Measurements from ENCODE around the gene TWNK. TPM values are rescaled to one million over a fixed set of nuclear protein-coding genes. Genes with fewer than 3 reads are reported as not detected.

TWNK gene
- total RNA-seq, 1 experiment from 2014 or later = 28.2 TPM

GRCh38 chr10:101018600-101019439, 31.5 kb downstream of the TWNK start:
- Mint-ChIP-seq H3K4me3 (peak overlapping the region; percentile 73), H3K27me3 (ENCODE audit: low read depth) (peaks cover 64% of the 10 kb centered on the region), H3K36me3 (no peaks in the 10 kb centered on the region), H3K27ac (no peak overlapping the region), H3K9me3 (no peaks in the 10 kb centered on the region), H3K4me1 (peaks cover 15% of the 10 kb centered on the region)
- ChIA-PET CTCF (interaction anchor here (0.6 to 6.7 kb wide), 37 partner anchors 10 to 449 kb away, joined by 3 to 277 read pairs (median 5); partner anchors contain the start of genes KAZALD1, LZTS2, PDZD7 and SEMA4G), POLR2A (interaction anchor here (1.1 to 1.4 kb wide), 2 partner anchors 10 to 24 kb away, joined by 3 to 4 read pairs; no protein-coding TSS in a partner anchor)
- 0 out of 2 replicates have a peak, but pooled peaks have one; percentile 48 for TF ChIP-seq ZNF281 (CRISPR knock-in tag; IDR thresholded peaks at IDR 0.05)
- TF ChIP-seq ELF4 (CRISPR knock-in tag; IDR thresholded peaks at IDR 0.05; ENCODE audit: low read depth) = no peak
- no peak for TF ChIP-seq ZNF138 (CRISPR knock-in tag; conservative IDR thresholded peaks at IDR 0.05)
- no peak for TF ChIP-seq NFE2L1 (CRISPR knock-in tag; IDR thresholded peaks at IDR 0.05)
- TF ChIP-seq ETV6 (CRISPR knock-in tag; IDR thresholded peaks at IDR 0.05) = peak; percentile 91
- peak; percentile 36; the same call in 1 of the 2 replicates for TF ChIP-seq FOXP4 (CRISPR knock-in tag; IDR thresholded peaks at IDR 0.05)
- TF ChIP-seq E2F5 (CRISPR knock-in tag; IDR thresholded peaks at IDR 0.05) = 0 out of 2 replicates have a peak, but pooled peaks have one; percentile 59
- peak; percentile 91 for TF ChIP-seq MAX (CRISPR knock-in tag; IDR thresholded peaks at IDR 0.05)
- peak; percentile 96 for TF ChIP-seq HMGXB4 (CRISPR knock-in tag; IDR thresholded peaks at IDR 0.05)
- TF ChIP-seq PREB (CRISPR knock-in tag; IDR thresholded peaks at IDR 0.05; ENCODE audit: borderline replicate concordance) = no peak
- TF ChIP-seq ZNF423 (CRISPR knock-in tag; IDR thresholded peaks at IDR 0.05) = peak; percentile 93
- no peak for TF ChIP-seq PRRX2 (CRISPR knock-in tag; IDR thresholded peaks at IDR 0.05)
- peak; percentile 70 for TF ChIP-seq CTCF (IDR thresholded peaks at IDR 0.05)
- TF ChIP-seq ERG (CRISPR knock-in tag; IDR thresholded peaks at IDR 0.05) = no peak
- TF ChIP-seq KAT7 (CRISPR knock-in tag; IDR thresholded peaks at IDR 0.05; ENCODE audit: borderline replicate concordance) = no peak
- 0 out of 2 replicates have a peak, but pooled peaks have one; percentile 43 for TF ChIP-seq MYBL2 (CRISPR knock-in tag; IDR thresholded peaks at IDR 0.05)
- TF ChIP-seq SP1 (CRISPR knock-in tag; conservative IDR thresholded peaks at IDR 0.05) = 0 out of 2 replicates have a peak, but pooled peaks have one; percentile 42
- TF ChIP-seq FOXJ3 (CRISPR knock-in tag; IDR thresholded peaks at IDR 0.05; ENCODE audit: borderline replicate concordance) = no peak
- TF ChIP-seq STAT6 (CRISPR knock-in tag; conservative IDR thresholded peaks at IDR 0.05; ENCODE audit: low read depth) = no peak
- TF ChIP-seq FOXK1 (CRISPR knock-in tag; IDR thresholded peaks at IDR 0.05) = peak; percentile 63
- ATAC-seq (peak; percentile 77), DNase-seq (ENCODE audit: low spot score) (peak; percentile 95)
